Measurements from ENCODE around the gene RPRD1A.
"Not testable (repeated sequence)": the region's sequence is repeated elsewhere in the genome, so short reads cannot be mapped to it uniquely, and the experiment has no call there.

The RPRD1A gene

GRCh38 chr18:36078751-36079529, 11.6 kb upstream of the RPRD1A start:
- no peak for TF ChIP-seq CTCF (conservative IDR thresholded peaks at IDR 0.05; ENCODE audit: low read depth, low read length)
- peak; percentile 92 for DNase-seq (ENCODE audit: low read depth)
- no peak overlapping the region for H3K4me3 ChIP-seq (ENCODE audit: low read depth, low read length)

GRCh38 chr18:36077764-36078163, 10.4 kb upstream of the RPRD1A start:
- DNase-seq (ENCODE audit: low read depth); H3K4me3 ChIP-seq (ENCODE audit: low read depth, low read length): not testable (repeated sequence)

GRCh38 chr18:36075862-36076587, 8.7 kb upstream of the RPRD1A start:
- peak; percentile 8 for TF ChIP-seq CTCF (conservative IDR thresholded peaks at IDR 0.05; ENCODE audit: low read depth, low read length)
- peak; percentile 90 for DNase-seq (ENCODE audit: low read depth)
- no peak overlapping the region for H3K4me3 ChIP-seq (ENCODE audit: low read depth, low read length)

- TF ChIP-seq CTCF (conservative IDR thresholded peaks at IDR 0.05; ENCODE audit: low read depth, low read length): no peak
- H3K4me3 ChIP-seq (ENCODE audit: low read depth, low read length): no peak overlapping the region
- no peak for DNase-seq (ENCODE audit: low read depth)
Measured at GRCh38 chr18:36074435-36074834, 7.1 kb upstream of the RPRD1A start.

GRCh38 chr18:36073676-36074075, 6.3 kb upstream of the RPRD1A start:
- TF ChIP-seq CTCF (conservative IDR thresholded peaks at IDR 0.05; ENCODE audit: low read depth, low read length): no peak
- DNase-seq (ENCODE audit: low read depth): no peak
- no peak overlapping the region for H3K4me3 ChIP-seq (ENCODE audit: low read depth, low read length)

GRCh38 chr18:36072406-36072805, 5.0 kb upstream of the RPRD1A start:
- DNase-seq (ENCODE audit: low read depth); H3K4me3 ChIP-seq (ENCODE audit: low read depth, low read length): not testable (repeated sequence)

- H3K4me3 ChIP-seq (ENCODE audit: low read depth, low read length): peak overlapping the region; percentile 96
- no peak for TF ChIP-seq CTCF (conservative IDR thresholded peaks at IDR 0.05; ENCODE audit: low read depth, low read length)
- DNase-seq (ENCODE audit: low read depth): peak; percentile 12
Measured at GRCh38 chr18:36066686-36067054, 689 bp downstream of the RPRD1A start.

- peak overlapping the region; percentile 96 for H3K4me3 ChIP-seq (ENCODE audit: low read depth, low read length)
- TF ChIP-seq CTCF (conservative IDR thresholded peaks at IDR 0.05; ENCODE audit: low read depth, low read length): no peak
- DNase-seq (ENCODE audit: low read depth): peak; percentile 24
Measured at GRCh38 chr18:36066001-36066400, 1.4 kb downstream of the RPRD1A start.

- not testable (repeated sequence) for H3K4me3 ChIP-seq (ENCODE audit: low read depth, low read length); DNase-seq (ENCODE audit: low read depth)
Measured at GRCh38 chr18:36064809-36065079, 2.6 kb downstream of the RPRD1A start.

All from choroid plexus epithelial cell (primary cell).